GM18519 (cell line): ENCODE results near the gene MAP3K9.

ENCODE experiments used
- ATAC-seq: cut with Tn5 transposase; IDR thresholded peaks from one replicate; pipeline ENCODE4 v1.9.1; 2021; ENCODE audit warnings: mild to moderate bottlenecking, moderate library complexity; ENCODE audit not compliant: unreplicated experiment, low FRiP score

Gene MAP3K9

GRCh38 chr14:70702161-70702560, 107.2 kb downstream of the MAP3K9 start:
- no peak for ATAC-seq

DNA sequence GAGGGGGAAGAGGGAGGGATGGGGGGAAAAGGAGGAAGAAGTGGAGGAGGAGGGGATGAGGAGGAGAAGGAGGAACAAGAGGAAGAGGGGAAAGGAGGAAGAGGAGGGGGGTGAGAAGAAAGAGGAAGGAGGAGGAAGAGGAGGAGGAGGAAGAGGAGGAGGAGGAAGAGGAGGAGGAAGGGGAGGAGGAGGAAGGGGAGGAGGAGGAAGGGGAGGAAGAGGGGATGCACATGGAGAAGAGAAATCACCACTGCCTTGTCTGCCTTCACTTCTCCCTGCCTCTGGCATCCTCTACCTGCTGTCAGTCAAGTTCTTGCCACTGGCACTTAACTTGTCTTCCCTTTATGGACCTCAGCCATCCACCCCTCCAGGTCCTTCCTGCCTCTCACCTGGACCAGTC, 107.7 kb downstream of the MAP3K9 start:
- ATAC-seq: no peak

DNA sequence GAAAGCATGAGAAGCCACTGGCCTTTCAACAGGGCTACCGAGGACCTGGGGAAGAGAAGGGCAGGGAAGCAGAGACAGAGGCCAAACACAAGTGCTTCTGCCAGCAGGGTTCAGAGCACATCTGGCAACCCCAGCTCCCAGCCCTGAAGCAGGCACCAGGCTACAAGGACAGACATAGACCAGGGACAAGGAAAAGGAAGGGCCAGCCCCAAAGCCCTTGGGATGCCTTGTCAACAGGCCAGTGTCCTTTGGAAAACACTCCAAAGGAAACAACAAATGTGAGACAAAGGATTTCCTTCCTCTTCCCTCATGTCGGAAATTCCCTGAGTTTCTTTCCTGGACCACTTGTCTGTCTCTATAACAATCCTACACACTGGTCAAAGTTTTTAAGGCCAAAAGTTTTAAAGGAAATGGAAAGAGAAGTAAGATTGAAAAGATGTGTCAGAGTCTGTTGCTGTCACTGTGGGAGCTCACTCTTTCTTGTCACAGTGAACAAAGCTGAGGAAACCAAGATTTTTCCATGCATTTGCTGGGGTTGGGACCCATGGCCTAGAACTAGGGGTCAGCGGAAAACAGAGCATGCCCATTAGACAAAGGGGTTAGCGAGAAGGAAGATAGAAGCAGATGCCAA, 108.2 kb downstream of the MAP3K9 start:
- no peak for ATAC-seq

DNA sequence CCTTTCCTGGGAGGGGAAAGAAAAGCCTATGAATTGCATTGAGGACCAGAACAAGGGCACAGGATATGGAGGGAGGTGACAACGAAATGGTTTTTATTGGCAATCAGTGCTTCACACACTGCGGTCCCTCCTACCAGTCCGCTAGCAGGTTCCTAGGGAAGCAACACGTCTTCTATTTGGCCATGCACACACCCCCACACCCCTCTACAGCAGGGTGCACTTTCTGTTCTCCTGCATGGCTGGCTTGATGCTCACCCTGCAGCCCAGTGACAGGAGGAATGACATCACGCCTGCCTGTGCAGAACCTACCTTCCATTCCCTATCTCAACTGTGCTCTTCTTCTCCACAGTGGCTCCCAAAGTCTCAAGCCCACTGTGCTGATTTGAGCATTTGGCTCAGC, 109.7 kb downstream of the MAP3K9 start:
- ATAC-seq: no peak

DNA sequence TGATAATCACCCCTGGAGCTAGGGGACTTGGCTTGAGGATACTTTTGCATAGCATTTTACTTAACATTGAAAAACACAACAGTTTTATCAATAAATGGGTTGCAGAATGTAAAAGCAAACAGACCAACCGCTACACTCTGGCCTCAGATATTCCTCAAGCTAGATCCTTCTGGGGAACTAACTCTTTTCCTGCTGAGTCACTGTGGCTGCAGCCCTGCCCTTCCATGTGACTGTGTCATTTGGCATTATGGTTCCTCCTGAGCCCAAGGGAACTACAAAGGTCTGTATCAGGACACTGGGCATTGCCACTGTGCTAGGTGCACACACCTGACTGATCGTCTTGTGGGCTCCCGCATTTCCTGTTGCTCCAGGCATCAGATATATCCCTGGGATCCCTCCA, 111.0 kb downstream of the MAP3K9 start:
- ATAC-seq: no peak

DNA sequence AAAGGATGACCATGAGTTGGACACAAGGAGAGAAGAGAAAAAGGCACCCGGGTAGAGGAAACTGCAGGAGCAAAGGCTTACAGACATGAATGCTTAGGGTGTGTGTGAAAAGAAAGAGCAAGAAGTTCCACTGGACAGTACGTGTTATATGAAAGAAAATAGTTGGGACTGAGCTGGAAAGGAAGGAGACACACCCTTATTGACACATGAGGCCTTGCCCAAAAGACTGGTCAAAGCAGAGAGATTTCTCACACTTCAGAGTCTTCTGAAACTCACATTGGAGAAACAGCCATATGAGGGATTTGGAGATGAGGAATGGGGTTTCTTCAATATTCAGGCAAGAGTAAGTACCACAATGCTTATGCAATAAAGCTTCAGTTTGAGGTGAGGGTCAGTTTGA, 111.6 kb downstream of the MAP3K9 start:
- ATAC-seq: no peak

DNA sequence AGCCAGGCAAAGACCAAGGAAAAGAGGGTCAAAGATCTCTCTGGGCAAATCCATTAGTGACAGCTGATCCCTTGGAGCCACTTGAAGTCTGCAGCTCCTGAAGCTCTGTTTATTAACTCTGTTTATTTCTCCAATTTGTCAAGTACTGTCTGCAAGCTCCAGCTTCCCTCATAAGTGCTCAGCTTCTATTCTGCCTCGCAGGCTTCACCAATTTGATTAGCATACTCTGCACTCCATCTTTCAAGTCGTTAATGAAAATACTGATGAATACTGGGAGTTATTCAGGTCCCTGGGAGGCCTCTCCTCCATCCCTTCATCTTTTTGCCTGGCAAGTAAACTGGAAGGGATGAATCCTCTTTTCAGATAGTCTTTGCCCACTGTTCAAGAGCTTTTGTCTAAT, 113.3 kb downstream of the MAP3K9 start:
- no peak for ATAC-seq

GRCh38 chr14:70692210-70692609, 117.1 kb downstream of the MAP3K9 start:
- no peak for ATAC-seq

GRCh38 chr14:70685474-70686197, 123.7 kb downstream of the MAP3K9 start:
- ATAC-seq: no peak

GRCh38 chr14:70683983-70684382, 125.3 kb downstream of the MAP3K9 start:
- no peak for ATAC-seq

- no peak for ATAC-seq
Measured at GRCh38 chr14:70680748-70681147, 128.6 kb downstream of the MAP3K9 start.

DNA sequence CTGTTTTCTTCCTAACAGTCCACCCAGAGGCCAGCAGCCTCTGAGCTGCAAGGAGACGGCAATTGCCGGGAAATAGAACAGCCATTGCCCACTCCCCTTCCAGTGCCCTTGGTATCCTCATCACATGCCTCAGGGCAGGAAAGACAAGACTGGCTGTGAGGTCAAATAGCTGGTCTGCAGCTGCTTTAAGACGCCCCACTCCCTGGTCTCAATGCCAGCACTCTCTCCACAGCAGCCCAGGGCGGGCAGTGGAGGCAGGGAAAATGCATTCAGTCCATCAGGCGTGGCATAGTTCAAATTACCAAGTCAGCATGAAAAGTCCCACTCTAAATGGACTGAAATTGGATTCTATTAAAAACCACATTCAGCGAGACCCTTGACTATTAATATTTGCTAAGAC, 132.0 kb downstream of the MAP3K9 start:
- ATAC-seq: no peak
